Measurements from ENCODE around the gene GLIS1.

GLIS1 gene

DNA sequence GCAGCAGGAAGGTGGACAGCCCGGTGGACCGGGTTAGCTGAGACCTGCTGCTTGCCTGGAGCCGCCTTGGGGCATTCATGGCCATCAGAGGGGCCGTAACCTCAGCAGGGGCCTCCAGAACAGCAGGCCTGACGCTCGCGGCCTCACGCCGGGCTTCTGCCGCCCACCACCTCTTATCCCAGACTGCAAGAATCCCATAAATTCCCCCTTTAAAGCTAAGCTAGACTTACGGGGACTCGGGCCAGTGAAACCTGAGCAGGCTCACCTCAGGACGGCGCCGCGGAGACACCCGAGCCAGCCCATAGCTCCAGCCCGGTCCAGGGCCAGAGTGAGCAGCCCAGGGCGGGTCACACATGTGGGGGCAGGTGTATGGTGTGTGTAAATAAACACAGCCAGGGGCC is 132.3 kb downstream of the GLIS1 start:
- DNase-seq, result no peak

DNA sequence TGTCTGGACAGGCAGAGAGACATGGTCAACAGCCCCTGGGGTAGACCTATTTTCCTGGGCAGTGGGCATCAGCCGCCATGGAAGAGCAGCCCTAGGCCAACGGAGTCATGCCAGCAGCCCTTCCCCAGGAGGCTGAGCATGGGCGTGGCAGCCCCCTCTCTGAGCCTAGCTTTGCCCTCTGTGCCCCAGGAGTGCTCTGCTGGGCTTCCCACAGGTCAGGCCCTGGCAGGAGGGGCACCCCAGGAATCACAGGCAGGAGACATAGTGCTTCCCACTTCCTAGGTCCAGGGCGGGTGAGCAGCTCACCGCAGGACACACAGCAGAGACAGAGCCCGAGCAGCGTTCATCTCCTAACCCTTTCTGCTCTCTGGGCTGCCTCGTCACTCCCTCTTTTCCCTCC is 132.8 kb downstream of the GLIS1 start:
- DNase-seq, result no peak

DNA sequence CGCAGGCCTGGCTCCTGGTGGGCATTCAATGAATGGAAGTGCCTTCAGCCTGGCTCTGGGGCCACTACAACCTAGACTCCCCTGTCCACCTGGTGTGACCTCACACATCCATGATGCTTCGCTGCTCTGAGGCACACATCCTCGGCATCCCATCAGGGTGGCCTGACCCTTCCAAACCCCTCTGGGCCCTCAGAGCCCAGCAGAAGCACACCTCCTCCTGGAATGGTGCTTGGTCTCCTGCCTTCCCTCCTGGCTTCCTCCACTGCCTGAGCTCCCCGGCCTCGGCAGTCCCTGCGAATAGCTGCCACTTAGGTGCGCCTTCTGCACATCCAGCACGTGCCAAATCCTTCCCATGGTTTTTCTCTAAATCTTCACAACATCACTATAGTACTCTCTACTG is 133.8 kb downstream of the GLIS1 start:
- DNase-seq, result no peak

DNA sequence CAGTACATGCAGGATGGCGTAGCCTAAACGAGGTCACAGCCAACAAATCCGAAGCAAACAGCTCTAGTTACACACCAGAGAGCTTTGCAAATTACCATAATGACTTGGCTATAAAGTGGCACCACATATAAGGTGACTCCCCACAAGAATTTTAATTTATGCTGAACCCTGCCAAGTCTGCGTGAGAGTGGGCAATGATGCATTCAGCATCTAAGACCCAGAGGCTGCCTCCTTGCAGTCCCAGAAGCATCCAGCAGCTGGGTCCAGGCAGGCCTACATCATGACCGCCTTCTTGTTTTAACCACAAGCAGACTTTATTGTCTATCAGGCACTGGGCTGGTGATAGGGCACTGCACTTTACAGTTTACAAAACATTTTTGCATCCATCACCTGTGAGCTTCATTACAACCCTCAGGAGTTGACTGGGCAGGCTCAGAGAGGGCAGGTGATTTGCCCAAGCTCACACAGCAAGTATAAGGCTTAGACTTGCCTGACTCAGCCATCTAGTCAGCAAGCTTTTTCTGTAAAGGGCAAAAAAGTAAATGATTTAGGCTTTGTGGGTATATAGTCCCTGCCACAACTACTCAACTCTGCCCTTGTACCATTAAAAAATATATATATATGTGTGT is 134.6 kb downstream of the GLIS1 start:
- no peak for DNase-seq

DNA sequence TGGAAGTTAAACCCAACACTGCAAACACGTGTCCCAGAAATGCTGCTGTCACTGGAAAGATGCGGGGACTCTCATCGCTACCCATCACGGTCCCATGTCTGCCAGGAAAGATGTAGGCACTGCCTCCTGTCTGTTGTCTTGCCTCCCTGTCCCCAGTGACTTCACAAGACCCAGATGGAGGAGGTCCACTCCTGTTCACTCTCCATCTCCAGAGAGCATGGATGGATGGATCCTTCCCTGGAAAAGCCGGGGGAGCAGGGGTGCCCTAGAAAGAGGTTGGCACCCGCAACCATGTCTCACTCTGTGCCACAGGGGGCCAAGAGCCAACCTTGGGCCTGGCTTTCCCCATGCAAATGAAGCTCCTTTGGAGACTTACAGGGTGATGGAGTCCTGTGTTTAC is 135.5 kb downstream of the GLIS1 start:
- DNase-seq, result no peak

DNA sequence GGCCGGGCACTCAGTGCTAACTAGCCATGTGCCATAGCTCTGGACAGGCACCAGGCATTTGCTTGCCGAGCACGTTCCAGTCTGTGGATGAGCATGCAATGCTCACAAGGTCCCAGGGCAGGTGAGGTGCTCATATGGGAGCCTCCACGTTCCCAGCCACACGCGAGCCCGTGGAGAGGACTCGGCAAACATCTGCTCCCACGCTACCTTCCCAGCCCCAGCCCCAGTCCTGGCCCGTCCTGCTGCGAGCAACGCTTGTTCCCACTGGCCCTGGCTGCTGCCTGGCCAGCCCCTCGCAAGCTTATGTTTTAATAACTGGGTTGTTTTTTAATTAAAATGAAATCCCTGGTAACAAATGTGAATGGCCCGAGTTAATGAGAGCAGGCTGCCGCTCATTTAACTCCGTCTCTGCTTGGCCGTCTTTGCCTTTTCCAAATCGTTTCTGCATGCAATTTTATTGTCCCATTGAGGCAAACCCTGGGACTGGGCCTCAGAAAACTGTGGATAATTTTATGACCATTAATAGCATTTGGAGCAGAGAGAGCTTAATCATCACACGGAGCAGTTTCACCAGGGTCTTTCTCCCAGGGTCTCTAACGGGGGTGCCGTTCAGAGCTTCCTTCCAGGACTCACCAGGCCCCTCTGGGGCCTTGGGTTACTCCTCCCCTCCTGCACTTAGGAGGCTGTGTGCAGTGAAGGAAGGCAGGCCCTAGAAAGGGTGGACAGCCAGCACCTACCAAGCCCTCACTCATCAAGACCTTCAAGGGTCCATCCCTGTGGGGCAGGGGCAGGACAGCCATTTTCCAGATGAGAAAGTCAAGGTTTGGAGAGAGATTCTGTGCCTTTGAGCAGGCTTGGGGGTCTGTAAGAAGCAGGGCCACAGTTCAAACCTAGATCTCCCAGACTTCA is 136.8 kb downstream of the GLIS1 start:
- DNase-seq, result no peak

DNA sequence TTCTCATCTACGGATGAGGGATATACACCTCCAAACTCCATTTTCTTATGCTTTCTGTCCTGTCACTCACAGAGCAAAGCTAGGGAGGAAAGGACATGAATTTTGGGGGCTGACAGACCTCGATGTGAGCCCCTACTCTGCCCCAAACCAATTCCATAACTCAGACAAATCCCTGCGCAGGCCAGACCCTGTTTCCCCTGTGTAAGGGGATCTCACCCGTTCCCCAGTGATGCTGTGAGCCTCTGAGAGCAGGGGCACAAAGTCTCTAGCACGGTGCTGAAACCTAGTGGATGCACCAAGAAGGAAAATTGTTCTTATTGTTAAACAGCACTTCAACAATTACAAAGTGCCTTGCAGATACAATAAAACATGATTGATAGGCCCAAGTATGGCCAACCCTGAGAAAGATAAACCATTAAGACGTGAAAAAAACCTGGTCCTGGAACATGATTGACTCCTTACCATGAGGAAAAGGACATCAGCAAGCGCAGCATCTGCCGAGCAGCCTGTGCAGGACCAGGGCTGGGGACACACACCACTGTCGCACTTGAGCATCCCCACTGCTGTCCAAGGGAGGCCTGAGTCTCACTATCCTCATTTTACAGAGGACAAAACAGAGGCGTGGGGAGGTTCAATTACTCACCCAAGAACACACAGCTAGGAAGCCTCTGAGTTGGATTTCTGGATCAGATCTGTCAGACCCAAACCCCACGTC is 137.8 kb downstream of the GLIS1 start:
- DNase-seq, result no peak

DNA sequence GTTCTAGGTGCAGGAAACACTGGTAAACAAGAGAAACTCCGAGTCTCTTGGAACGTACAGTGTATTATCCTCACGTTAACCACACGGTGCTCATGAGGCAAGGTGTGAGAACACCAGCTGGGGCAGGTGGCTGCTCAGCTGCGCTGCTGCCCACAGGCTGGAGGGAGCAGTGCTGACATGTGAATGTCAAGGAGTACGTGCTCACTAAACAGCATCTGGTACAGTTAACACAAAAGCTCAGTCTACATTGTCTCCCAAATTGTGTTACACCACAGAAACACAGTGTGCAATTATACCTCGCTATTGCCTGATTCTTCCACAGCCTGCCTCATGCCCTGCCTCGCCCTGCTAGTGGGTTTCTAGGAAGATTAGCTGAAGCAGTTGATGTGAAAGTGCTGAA is 138.4 kb downstream of the GLIS1 start:
- DNase-seq, result no peak

DNA sequence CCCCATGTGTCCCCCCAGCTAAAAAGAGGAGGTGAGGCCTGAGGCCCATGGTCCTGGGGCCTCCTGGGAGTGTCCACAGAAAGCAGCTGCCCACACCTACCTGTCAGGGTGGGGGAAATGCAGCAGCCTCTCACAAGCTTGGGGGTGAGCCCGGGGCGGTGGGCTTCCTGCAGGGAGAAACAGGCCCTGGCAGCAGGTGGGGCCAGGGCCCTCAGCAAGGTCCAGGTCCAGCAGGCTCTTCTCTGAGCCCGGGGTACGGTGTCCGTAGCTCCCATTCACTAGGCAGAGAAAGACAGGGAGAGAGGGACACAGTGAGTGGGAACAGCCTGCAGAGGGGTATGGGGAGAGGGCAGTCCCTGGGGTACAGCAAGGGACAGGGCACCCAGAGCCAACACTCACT is 139.0 kb downstream of the GLIS1 start:
- no peak for DNase-seq

DNA sequence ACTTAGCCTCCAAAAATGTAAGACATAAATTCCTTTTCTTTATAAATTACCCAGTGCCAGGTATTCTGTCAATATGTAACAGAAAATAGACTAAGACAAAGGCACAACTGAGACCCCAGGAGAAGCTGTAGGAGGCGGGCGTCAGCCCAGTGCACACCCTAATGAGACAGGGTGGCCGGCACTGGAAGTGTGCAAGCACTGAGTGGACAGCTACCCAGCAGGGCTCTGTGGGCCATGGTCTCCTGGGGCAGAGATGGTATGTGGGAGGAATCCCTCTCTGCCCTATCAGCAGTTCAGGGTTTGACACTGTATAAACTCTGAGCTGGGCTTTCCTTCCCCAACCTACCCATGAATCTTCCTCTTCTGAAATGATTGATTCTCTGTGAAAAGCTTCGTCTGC is 139.5 kb downstream of the GLIS1 start:
- DNase-seq, result no peak

DNA sequence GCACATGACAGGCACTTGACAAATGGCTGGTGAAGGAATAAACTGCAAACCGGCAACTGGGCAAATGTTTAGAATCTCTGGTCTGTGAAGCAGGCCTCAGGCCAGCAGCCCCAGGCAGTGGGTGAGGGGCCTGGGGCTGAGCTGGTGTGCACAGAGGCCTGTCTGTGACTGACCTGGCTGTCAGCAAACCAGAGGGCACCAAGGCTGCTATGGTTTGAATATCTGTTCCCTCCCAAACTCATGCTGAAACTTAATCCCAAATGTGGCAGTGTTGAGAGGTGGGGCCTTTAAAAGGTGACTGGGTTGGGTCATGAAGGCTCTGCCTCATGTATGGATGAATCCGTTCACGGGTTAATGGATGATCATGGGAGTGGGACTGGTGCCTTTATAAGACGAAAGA is 140.0 kb downstream of the GLIS1 start:
- DNase-seq, result no peak

DNA sequence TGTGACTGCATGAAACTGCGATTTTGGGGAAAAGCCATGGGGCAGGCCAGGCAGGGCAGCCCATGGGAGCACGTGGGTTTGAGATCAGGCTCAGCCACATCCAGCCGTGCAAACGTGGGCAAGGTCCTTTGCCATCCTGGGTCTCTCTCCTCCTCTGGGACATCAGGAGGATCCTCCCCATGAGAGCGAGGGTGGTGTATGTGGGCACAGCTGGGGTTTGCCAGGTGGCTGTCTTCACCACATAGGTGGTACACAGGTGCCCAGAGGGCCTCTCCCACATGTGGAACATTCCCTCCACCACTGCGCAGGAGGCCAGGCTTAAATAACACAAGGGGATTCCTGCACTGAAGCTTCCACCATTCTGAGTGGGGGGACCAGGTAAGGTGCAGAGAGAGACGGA is 143.1 kb downstream of the GLIS1 start:
- DNase-seq, result no peak

DNA sequence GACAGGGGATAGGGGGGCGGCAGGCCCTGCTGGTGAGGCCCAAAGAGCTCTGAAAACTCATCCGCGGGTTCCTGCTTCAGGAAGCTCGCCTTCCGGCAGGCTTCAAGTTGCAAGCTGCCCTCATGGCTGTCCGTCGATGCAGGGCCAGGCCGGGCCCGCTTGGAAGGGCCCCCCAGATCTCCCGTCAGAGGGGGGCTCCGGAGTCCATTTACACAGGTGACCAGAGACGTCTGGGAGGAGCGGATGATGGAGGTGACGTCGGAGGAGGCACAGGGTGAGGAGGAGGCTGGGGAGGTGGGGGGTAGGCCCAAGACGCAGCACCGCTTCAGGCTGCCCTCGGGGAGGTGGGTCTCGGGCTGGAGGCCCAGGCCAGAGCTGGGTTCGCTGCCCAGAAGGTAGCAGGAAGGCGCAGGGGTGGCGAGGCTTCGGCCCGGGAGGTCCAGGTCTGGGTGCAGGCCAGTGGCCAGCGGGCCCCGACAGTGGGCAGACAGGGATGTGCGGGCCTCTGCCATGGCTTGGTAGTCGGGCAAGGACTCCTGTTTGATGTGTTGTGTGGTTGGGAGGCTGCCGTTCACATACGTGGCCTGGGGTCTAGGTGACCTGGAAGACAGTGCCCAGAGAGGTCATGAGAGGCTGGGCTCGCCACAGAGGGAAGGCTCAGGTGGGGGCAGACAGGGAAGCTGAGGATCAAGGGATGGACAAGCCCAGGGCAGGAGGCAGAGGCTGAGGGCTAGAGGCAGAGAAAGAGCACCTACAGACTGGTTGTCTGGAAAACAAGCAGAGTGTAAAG is 144.4 kb downstream of the GLIS1 start:
- no peak for DNase-seq

DNA sequence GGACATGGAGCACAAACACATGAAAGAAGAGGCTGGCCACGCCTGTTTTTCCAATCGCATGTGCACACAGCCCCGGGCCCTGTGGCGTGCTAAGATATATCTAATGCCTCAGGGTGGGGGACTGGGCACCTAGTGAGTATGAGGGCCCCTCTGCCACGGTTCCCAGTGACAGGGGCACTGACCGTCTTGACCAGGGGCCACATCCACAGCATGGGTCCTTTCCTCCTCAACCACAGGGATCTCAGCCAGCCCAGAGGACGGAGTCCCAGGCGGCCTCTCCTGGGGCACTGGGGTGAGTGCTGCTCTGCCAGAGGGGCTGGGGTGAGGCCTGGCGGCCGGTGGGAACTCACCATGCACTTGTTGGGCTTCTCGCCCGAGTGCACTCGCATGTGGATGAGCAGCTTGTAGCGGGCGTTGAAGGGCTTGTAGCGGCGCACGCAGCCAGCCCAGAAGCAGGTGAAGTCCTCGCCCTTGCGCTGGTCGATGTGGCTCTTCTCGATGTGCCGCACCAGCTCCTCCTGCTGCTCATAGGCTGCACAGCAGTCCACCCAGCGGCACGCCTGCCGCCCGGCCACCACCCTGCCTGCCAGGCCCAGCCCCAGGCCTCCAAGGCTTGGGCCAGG is 145.1 kb downstream of the GLIS1 start:
- no peak for DNase-seq

DNA sequence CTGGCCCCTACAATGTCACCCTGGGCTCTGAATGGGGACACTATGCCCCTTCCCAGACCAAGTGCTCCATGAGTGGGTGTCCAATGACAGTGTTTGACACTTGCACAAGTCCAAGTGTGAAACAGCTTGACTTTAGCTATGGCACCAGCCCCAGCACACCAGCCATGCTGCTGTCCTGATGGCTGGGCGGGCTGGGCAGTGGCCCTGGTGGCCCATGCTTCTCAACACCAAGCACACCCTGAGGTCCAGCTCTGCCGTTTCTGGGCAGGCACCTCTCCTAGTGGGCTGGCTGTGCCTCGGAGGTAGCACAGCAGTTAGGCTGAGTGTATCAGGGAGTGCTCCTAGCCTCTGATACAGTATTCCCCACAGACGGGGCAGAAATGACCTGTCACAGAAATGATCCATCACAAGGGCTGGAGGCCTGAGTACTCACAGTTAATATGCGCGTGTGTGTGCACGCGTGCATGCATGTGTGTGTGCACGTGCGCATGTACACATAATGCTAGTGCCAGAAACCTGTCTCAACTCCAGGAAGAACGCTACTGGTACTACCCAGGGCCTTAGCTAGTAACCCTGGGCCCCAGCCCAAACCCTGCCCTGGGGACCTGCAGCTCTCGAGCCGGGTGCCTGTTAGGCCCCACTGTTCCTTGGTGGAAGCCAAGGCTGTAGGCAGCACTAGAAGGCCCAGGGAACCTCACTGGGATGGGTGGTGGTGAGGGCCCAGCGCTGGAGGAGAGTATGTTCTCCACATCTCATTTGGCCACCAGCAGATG is 145.8 kb downstream of the GLIS1 start:
- no peak for DNase-seq

DNA sequence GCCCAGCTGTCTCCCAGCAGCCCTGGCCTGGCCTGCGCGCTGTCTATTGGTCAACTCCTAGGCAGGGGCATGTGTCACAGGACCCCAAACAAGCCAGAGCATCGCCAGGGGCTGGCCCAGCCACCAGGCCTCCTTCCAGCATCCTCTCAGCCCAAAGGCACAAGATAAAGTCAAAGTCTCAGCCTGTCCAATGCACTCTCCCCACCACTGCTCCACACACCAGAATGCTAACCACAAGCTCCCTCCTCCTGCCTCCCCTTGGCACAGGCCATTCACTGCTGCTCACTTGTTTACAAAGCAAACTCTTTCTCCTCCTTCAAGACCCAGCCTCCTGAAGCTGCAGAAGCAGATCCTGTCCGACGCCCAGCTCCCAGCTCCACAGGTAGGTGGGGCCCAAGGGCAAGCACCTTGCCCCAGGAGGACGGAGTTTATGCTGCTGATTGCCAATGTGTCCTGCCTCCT is 146.4 kb downstream of the GLIS1 start:
- DNase-seq, result no peak

DNA sequence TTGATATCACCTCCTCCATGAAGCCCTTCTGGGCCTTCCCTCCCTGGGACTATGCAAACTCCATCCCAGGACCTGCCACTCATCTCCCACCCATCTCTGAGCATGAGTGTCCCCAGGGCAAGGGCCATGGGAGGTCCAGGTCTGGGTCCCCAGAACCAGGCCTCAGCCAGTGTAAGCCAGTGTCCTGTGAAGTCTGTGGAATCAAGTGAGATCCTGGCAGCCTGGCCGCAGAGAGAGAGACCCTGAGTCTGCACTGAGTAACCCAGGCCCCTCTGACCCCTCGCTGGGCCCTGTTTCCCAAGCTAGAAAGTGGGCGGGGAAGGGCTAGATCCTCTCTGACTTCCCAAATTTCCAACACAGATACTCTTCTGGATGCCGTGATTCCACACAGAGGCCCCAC is 147.0 kb downstream of the GLIS1 start:
- no peak for DNase-seq

DNA sequence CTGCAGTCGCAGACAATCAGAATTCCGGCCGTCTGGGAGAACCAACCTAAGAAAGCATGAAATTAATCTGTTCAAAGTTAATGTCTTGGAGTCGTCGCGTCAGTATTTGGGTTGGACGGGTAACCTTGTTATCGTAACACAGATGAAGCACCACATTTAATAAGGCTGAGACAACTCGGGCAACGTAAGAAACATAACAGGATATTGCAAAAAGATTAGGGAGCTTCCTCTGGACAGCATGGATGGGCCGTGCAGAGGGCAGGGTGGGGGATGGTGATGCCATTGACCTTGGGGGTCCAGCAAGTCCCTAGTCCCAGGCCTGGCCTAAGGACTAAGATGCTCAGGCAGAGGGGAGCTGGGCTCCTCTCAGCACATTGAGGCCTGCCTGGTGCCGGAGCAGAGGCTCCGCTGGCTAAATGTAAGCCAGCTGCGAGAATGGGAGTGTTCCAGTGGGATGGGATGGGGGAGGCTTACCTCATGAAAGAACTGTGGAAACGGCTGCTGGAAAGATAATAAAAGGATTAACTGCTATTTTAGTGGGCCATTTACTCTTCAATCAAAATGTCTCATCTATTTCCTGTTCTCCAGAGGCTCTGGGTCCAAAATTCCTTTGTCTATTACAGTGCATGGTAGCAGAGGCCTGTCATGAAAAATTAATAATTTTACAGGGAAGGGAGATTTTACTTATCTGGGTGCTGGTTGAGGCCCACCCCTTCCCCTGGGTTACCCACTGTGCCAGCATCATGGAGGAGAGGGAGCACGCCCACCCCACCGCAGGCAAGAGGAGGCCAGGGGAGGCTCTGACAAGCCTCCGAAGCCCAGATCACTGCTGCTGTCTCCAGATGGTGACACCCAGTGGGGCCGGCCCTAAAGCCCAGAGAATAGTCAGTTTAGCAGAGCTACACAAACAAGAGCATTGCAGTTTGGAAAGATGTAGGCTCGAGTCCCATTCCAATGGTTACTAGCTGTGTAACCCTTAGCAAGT is 148.1 kb downstream of the GLIS1 start:
- no peak for DNase-seq

DNA sequence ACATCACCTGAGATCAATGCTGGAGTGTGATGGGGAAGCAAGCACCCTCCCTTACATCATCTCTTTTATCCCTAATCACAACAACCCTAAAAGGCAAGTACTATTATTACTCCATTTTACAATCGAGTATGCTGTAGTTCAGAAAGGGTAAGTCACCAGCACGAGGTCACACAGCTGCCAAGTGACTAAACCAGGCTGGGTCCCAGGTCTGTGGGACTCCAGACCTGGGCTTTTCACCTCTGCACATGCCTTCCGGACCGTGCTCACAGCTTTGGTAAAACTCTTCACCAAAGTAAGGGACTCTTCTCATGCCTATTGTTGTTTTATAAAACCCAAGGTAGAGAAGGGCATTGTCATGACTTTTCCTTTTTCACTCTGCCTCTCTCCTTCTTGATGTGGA is 148.9 kb downstream of the GLIS1 start:
- DNase-seq, result no peak
